KOPT-K1 (cell line): Measurements from ENCODE around the gene ZNF669.

Experiments used
- H3K27ac ChIP-seq: fragments of 200-600 bp; sonication (generic); 2 replicates; pipeline ENCODE4 v1.5.1; 2016; ENCODE audit warnings: antibody characterized with exemption, mild to moderate bottlenecking, low read depth, low read length; ENCODE audit not compliant: poor library complexity, severe bottlenecking
- H3K36me3 ChIP-seq: fragments of 200-600 bp; sonication (generic); 2 replicates; pipeline ENCODE4 v1.5.1; 2017; ENCODE audit warnings: antibody characterized with exemption, mild to moderate bottlenecking, low read length, moderate library complexity; ENCODE audit not compliant: insufficient read depth
- H3K9me3 ChIP-seq: fragments of 200-600 bp; sonication (generic); 2 replicates; pipeline ENCODE4 v1.5.1; 2017; ENCODE audit warnings: antibody characterized with exemption, low read length, mild to moderate bottlenecking; ENCODE audit not compliant: insufficient read depth, poor library complexity, severe bottlenecking

Gene ZNF669

GRCh38 chr1:247054992-247055415 is 49.2 kb downstream of the ZNF669 start:
- Histone ChIP-seq H3K27ac (no peak overlapping the region), H3K9me3 (peaks cover 99% of the 10 kb centered on the region)

More at GRCh38 chr1:247054992-247055415, 49.2 kb downstream of the ZNF669 start:
- H3K36me3 ChIP-seq = no peaks in the 10 kb centered on the region
